ENCODE data around the gene SLAMF7. TPM values are rescaled to one million over a fixed set of nuclear protein-coding genes. Genes with fewer than 3 reads are reported as not detected.

SLAMF7 gene
- total and polyA plus RNA-seq, 2 of the 8 experiments (the other 6 are each of a cell fraction or from before 2014, with no cell fraction given): not detected

DNA sequence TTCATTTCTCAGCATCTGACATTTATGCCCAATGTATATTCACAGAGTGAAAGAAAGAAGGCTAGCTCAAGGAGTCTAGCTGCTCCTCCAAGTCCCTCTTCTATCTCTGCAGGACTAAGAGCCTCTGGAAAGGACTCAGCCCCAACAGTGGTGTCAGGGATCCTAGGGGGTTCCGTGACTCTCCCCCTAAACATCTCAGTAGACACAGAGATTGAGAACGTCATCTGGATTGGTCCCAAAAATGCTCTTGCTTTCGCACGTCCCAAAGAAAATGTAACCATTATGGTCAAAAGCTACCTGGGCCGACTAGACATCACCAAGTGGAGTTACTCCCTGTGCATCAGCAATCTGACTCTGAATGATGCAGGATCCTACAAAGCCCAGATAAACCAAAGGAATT is 60.6 kb downstream of the SLAMF7 start (continued):
- TF ChIP-seq, protein P1, sequence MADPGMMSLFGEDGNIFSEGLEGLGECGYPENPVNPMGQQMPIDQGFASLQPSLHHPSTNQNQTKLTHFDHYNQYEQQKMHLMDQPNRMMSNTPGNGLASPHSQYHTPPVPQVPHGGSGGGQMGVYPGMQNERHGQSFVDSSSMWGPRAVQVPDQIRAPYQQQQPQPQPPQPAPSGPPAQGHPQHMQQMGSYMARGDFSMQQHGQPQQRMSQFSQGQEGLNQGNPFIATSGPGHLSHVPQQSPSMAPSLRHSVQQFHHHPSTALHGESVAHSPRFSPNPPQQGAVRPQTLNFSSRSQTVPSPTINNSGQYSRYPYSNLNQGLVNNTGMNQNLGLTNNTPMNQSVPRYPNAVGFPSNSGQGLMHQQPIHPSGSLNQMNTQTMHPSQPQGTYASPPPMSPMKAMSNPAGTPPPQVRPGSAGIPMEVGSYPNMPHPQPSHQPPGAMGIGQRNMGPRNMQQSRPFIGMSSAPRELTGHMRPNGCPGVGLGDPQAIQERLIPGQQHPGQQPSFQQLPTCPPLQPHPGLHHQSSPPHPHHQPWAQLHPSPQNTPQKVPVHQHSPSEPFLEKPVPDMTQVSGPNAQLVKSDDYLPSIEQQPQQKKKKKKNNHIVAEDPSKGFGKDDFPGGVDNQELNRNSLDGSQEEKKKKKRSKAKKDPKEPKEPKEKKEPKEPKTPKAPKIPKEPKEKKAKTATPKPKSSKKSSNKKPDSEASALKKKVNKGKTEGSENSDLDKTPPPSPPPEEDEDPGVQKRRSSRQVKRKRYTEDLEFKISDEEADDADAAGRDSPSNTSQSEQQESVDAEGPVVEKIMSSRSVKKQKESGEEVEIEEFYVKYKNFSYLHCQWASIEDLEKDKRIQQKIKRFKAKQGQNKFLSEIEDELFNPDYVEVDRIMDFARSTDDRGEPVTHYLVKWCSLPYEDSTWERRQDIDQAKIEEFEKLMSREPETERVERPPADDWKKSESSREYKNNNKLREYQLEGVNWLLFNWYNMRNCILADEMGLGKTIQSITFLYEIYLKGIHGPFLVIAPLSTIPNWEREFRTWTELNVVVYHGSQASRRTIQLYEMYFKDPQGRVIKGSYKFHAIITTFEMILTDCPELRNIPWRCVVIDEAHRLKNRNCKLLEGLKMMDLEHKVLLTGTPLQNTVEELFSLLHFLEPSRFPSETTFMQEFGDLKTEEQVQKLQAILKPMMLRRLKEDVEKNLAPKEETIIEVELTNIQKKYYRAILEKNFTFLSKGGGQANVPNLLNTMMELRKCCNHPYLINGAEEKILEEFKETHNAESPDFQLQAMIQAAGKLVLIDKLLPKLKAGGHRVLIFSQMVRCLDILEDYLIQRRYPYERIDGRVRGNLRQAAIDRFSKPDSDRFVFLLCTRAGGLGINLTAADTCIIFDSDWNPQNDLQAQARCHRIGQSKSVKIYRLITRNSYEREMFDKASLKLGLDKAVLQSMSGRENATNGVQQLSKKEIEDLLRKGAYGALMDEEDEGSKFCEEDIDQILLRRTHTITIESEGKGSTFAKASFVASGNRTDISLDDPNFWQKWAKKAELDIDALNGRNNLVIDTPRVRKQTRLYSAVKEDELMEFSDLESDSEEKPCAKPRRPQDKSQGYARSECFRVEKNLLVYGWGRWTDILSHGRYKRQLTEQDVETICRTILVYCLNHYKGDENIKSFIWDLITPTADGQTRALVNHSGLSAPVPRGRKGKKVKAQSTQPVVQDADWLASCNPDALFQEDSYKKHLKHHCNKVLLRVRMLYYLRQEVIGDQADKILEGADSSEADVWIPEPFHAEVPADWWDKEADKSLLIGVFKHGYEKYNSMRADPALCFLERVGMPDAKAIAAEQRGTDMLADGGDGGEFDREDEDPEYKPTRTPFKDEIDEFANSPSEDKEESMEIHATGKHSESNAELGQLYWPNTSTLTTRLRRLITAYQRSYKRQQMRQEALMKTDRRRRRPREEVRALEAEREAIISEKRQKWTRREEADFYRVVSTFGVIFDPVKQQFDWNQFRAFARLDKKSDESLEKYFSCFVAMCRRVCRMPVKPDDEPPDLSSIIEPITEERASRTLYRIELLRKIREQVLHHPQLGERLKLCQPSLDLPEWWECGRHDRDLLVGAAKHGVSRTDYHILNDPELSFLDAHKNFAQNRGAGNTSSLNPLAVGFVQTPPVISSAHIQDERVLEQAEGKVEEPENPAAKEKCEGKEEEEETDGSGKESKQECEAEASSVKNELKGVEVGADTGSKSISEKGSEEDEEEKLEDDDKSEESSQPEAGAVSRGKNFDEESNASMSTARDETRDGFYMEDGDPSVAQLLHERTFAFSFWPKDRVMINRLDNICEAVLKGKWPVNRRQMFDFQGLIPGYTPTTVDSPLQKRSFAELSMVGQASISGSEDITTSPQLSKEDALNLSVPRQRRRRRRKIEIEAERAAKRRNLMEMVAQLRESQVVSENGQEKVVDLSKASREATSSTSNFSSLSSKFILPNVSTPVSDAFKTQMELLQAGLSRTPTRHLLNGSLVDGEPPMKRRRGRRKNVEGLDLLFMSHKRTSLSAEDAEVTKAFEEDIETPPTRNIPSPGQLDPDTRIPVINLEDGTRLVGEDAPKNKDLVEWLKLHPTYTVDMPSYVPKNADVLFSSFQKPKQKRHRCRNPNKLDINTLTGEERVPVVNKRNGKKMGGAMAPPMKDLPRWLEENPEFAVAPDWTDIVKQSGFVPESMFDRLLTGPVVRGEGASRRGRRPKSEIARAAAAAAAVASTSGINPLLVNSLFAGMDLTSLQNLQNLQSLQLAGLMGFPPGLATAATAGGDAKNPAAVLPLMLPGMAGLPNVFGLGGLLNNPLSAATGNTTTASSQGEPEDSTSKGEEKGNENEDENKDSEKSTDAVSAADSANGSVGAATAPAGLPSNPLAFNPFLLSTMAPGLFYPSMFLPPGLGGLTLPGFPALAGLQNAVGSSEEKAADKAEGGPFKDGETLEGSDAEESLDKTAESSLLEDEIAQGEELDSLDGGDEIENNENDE (IDR thresholded peaks at IDR 0.05; ENCODE audit: insufficient replicate concordance, low read length): no peak
- TF ChIP-seq CBX5 (IDR thresholded peaks at IDR 0.05; ENCODE audit: low read depth, low read length) (no peak), KDM1A (IDR thresholded peaks at IDR 0.05; ENCODE audit: borderline replicate concordance, low read length) (no peak), KDM4A (IDR thresholded peaks at IDR 0.05; ENCODE audit: low read depth, low read length, severe bottlenecking) (no peak), YY1 (IDR thresholded peaks at IDR 0.05; ENCODE audit: low read depth, low read length) (no peak), SIN3A (conservative IDR thresholded peaks at IDR 0.05 in 1 of 2, IDR thresholded peaks at IDR 0.05 in 1 of 2; ENCODE audit: low read depth in 1 of 2, low read length in 2 of 2) (no peak), EZH2 (IDR thresholded peaks at IDR 0.05; ENCODE audit: low read depth, low read length, severe bottlenecking) (no peak)

All from H1 (cell line).